Left ventricle myocardium inferior (tissue), 1 donor: ENCODE results near the gene CORT. TPM values are rescaled to one million over a fixed set of nuclear protein-coding genes. Genes with fewer than 3 reads are reported as not detected.
"Not testable (repeated sequence)": the region's sequence is repeated elsewhere in the genome, so short reads cannot be mapped to it uniquely, and the experiment has no call there.

Source experiments
- DNase-seq: peaks from one replicate; pipeline ENCODE4 v3.0.0-alpha.2; 2020
- H3K27ac ChIP-seq: fragments of 200-600 bp; replicated peaks from 2 replicates; pipeline ENCODE4 v1.8.0; 2021
- H3K27me3 ChIP-seq: fragments of 200-600 bp; 2 replicates; pipeline ENCODE4 v1.8.0; 2021; ENCODE audit warnings: low read depth
- H3K36me3 ChIP-seq: fragments of 200-600 bp; 2 replicates; pipeline ENCODE4 v1.8.0; 2021
- H3K4me1 ChIP-seq: fragments of 200-600 bp; 2 replicates; pipeline ENCODE4 v1.8.0; 2021
- H3K4me3 ChIP-seq: fragments of 200-600 bp; 2 replicates; pipeline ENCODE4 v1.8.0; 2021; ENCODE audit warnings: mild to moderate bottlenecking, moderate library complexity
- H3K9me3 ChIP-seq: fragments of 200-600 bp; replicated peaks from 2 replicates; pipeline ENCODE4 v1.8.0; 2021
- CTCF ChIP-seq: fragments of 200-600 bp; IDR thresholded peaks from 2 replicates; pipeline ENCODE4 v1.8.0; 2021; ENCODE audit warnings: antibody characterized with exemption, mild to moderate bottlenecking, borderline replicate concordance
- intact Hi-C: fragments of 100-400 bp; cut with micrococcal nuclease; formaldehyde crosslinking; loops from one replicate; pipeline ENCODE4 v1.11.0; 2022
- total RNA-seq: library from RNA; stranded (reverse); fragmentation: NEBNext Ultra II Directional; extraction: Animal tissue kit (Norgen Biotek cat#: 25700); gene quantifications from one replicate; pipeline ENCODE4 v1.2.1, GENCODE V29; 2021
- donor health status: DM: no; HTN: yes; CAD: no; lungs with severe emphysema.

Gene CORT
- total RNA-seq, 1 donor from 2014 or later, result 0.19 TPM

GRCh38 chr1:10473145-10473765 is 23.4 kb downstream of the CORT start:
- Histone ChIP-seq H3K27me3 (no peaks in the 10 kb centered on the region), H3K36me3 (peaks cover 15% of the 10 kb centered on the region), H3K4me1 (peaks cover 42% of the 10 kb centered on the region), H3K9me3 (no peaks in the 10 kb centered on the region), H3K27ac (peak overlapping the region; percentile 73), H3K4me3 (peak overlapping the region; percentile 87)
- no peak for DNase-seq
- intact Hi-C loops, result no loop called here
- no peak for TF ChIP-seq CTCF

GRCh38 chr1:10474309-10474612 is 24.4 kb downstream of the CORT start:
- H3K4me1 ChIP-seq, result peaks cover 42% of the 10 kb centered on the region
- H3K36me3 ChIP-seq, H3K27me3 ChIP-seq, H3K9me3 ChIP-seq, intact Hi-C loops, DNase-seq: not testable (repeated sequence)
- H3K4me3 ChIP-seq, result peak overlapping the region; percentile 91
- peak overlapping the region; percentile 92 for H3K27ac ChIP-seq

- DNase-seq, result peak; percentile 87
- no peaks in the 10 kb centered on the region for H3K9me3 ChIP-seq
- no peaks in the 10 kb centered on the region for H3K36me3 ChIP-seq
- peak within 1 kb of the TSS; percentile 92 for H3K27ac ChIP-seq
- no peaks in the 10 kb centered on the region for H3K27me3 ChIP-seq
- intact Hi-C loops, result no loop called here
- H3K4me1 ChIP-seq, result peaks cover 42% of the 10 kb centered on the region
- no peak for TF ChIP-seq CTCF
- H3K4me3 ChIP-seq, result peak within 1 kb of the TSS; percentile 91
These were observed 25.0 kb downstream of the CORT start, which contains the start of gene PEX14 for GRCh38 chr1:10474613-10475507. Gene PEX14, plus strand, starts transcription at chr1:10474950. Its CDS starts 17 bp downstream, at chr1:10474967.

- no peak for TF ChIP-seq CTCF
- Histone ChIP-seq H3K9me3 (no peaks in the 10 kb centered on the region), H3K27me3 (no peaks in the 10 kb centered on the region), H3K36me3 (no peaks in the 10 kb centered on the region), H3K4me3 (peak overlapping the region; percentile 91), H3K27ac (peak overlapping the region; percentile 92), H3K4me1 (peaks cover 42% of the 10 kb centered on the region)
- intact Hi-C loops, result no loop called here
- no peak for DNase-seq
These were observed 25.7 kb downstream of the CORT start for GRCh38 chr1:10475510-10475909.

GRCh38 chr1:10479296-10479695 is 29.5 kb downstream of the CORT start:
- no peak overlapping the region for H3K4me3 ChIP-seq
- H3K27me3 ChIP-seq, result no peaks in the 10 kb centered on the region
- peaks cover 28% of the 10 kb centered on the region for H3K4me1 ChIP-seq
- H3K36me3 ChIP-seq, result no peaks in the 10 kb centered on the region
- no peaks in the 10 kb centered on the region for H3K9me3 ChIP-seq
- intact Hi-C loops, result no loop called here
- H3K27ac ChIP-seq, result no peak overlapping the region
- no peak for TF ChIP-seq CTCF
- DNase-seq, result no peak

- no peak for TF ChIP-seq CTCF
- Histone ChIP-seq H3K27ac (no peak overlapping the region), H3K36me3 (no peaks in the 10 kb centered on the region), H3K4me1 (peaks cover 19% of the 10 kb centered on the region), H3K4me3 (no peak overlapping the region), H3K9me3 (no peaks in the 10 kb centered on the region), H3K27me3 (no peaks in the 10 kb centered on the region)
- intact Hi-C loops, result no loop called here
- DNase-seq, result no peak
These were observed 30.8 kb downstream of the CORT start for GRCh38 chr1:10480614-10481013.
